Skin of body (tissue), 2 donors: ENCODE results near the gene ABHD3. TPM values are rescaled to one million over a fixed set of nuclear protein-coding genes. Genes with fewer than 3 reads are reported as not detected.
"Not testable (repeated sequence)": the region's sequence is repeated elsewhere in the genome, so short reads cannot be mapped to it uniquely, and the experiment has no call there.

Experiments
- DNase-seq: peaks from one replicate; lab custom pipeline; 2025; lab: John Stamatoyannopoulos, UW
- total RNA-seq: library from RNA; depleted of rRNA; stranded (reverse); fragments of >200 nt; gene quantifications from one replicate; pipeline ENCODE4 v1.2.3, GENCODE V29; 2014

ABHD3 gene
- total RNA-seq, 1 donor from 2014 or later: 16.3 TPM

DNA sequence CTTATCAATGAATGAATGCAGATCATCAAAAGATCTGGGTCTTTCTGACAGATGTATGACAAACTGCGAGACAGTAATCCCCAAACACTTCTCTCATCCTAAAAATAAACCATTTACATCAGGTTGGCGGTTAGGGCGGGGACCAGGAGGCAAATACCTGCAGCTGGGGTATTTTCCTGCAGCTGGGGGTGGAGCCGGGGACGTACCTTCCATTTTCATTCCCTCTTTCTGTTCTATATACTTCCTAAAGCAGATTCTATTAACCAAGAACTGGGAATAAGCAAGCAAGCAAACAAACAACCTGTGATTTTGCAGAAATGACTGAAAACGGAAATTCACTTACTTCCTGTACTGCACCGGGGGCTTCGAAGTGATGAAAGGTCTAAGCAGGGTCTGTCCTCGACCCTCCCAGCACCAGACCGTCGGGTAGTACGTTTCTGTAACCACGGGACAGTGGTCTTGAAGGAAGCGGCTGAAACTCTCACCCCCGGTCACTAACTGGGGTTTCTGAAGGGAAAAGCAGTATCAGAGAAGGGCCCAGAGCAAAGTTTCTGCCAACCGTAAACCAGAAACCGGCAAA is 1.2 kb downstream of the ABHD3 start:
- DNase-seq: no peak

DNA sequence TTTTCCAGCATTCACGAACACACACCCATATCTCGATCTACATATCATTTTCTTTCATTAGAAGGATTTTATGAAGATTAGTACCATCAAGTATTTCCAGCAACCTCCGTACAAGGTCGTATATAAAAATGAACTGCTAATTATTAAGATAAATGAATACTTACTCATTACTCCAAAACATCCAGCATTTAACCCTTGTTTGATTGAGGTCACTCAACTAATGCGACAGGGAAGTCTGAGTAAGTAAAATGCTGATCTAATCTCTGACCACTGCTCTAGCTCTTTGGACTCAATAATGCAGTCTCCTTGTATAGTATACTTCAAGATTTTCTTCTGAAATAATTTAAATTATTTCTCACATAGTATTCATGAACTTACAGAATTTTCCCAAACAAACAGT is 2.0 kb downstream of the ABHD3 start:
- DNase-seq: peak; percentile 8

DNA sequence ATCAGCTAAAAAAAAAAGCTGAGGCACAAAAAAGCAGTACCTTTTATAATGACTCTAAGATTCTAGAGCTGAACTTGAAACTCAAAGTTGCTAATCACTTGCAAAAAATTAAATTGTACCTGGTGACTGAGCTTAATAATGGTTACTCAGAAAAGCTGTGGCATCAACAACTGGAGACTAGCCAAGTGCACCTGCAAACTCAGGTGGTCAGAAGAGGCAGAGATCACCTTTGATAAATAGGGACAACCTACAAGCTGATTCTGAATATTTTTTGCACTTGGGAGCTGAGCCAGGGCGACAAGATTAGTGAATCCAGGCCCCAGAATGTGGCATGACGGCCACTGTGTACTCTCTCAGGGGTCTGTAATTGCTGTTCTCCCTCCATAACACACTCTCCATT is 3.0 kb downstream of the ABHD3 start:
- no peak for DNase-seq

DNA sequence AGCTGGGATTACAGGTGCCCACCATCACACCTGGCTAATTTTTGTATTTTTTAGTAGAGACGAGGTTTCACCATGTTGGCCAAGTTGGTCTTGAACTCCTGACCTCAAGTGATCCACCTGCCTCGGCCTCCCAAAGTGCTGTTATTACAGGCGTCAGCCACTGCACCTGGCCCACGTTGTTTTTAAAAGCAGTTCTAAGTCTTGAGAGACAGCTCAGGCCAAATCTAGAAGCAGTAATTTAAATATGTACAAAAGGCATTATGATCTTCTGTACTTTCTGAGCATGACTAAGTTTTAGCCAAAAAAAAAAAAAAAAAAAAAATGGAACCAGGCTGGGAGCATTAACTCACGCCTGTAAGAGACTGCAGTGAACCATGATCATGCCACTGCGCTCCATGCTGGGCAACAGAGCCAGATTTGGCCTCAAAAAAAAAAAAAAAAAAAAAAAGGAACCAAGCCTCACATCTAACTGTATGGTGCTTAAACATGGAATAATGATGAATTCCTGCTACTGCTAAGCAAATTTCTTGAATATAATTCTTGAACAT is 4.0 kb downstream of the ABHD3 start:
- DNase-seq: no peak

DNA sequence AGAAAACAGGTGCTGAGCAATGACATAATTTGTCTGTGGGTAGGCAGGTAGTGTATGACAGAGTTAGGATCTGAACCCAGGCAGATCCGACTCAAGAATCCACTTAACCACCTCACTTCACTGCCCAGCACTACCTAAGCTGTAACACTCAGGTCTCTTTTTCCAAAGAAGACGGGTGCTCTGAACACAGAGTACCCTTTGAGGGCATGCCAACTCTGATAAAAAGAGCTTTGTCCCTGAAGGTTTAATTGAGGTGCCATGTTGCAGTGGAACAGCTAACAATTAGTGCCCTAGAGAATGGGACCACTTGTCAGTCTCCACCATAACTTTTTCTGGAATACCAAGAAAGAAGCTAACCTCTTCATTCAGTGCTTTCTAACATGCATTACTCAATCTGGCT is 11.3 kb downstream of the ABHD3 start:
- DNase-seq: no peak

DNA sequence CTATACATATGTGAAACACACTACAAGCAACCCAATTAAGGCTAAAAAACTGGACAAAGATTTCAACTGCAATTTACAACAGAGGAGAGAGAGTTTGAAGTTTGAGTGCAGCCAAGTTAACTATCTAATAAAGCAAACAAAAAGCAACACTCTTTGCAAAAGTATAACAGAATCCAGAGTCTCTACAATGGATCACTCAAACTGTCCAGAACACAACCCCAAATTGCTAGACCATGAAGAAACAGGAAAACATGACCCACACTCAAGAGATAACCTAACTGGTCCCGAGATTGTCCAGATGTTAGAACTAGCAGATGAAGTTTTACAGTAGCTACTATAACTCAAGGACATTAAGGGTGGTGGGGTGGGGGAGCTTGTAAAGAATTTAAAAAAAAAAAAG is 14.8 kb downstream of the ABHD3 start:
- no peak for DNase-seq

DNA sequence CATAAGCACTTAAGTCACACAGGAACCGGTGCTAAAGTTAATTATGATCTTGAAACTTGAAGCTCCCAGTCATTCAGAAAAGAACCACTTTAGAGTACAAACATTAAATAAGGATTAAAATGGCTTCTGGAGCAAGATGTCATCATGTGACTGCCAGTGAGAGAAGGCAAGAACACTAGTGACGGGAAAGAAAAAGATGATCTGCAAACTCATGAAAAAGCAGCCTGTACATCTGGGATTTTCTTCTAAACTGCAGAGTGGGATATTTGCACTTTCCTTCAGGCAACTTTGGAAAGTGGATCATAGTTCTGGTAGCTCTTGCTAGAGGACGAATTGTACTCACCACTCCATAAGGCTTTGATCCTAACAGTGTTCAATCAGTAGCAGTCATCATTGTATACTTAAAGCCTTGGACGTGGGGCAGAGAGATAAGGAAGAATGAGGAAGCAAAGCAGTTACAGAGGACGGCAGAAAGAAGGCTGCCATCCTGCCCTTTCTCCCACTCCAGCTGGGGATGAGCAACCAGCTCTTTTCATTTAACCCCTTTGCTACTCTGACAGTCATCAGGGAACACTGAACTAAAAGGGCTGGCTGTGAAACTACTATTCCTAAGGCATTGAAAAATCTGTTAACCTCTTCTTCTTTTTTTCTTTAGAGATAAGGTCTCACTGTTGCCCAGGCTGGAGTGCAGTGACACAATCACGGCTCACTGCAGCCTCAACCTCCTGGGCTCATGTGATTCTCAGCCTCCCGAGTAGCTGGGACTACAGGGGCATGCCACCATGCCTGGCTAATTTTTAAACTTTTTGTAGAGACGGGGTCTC is 18.1 kb downstream of the ABHD3 start:
- peak; percentile 21 for DNase-seq

DNA sequence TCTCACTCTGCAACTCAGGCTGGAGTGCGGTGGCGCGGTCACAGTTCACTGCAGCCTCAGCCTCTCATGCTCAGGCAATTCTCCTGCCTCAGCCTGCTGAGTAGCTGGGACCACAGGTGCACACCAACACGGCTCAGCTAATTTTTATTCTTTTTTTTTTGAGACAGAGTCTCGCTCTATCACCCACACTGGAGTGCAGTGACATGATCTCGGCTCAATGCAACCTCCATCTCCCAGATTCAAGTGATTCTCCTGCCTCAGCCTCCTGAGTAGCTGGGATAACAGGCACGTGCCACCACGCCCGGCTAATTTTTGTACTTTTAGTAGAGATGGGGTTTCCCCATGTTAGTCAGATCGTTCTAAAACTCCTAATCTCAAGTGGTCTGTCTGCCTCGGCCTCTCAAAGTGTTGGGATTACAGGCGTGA is 19.0 kb downstream of the ABHD3 start:
- DNase-seq: not testable (repeated sequence)

DNA sequence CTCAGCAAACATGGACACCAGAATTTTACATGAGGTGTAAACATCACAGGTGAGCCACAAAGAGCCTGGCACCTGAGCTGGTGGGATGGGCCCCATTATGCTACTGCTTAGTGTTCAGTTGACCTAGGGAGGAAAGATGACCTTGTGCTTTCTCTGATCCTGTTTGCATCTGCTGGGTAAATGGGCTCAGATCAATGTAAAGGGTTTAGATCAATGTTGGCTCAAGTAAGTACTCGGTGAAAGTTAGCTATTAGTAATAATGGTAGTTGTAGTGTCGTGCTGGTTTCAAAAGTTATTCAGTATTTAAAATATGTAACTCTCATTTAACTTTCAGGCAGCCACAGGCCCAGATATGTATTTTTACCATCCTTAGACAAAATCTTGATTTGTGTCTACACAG is 19.8 kb downstream of the ABHD3 start:
- no peak for DNase-seq

DNA sequence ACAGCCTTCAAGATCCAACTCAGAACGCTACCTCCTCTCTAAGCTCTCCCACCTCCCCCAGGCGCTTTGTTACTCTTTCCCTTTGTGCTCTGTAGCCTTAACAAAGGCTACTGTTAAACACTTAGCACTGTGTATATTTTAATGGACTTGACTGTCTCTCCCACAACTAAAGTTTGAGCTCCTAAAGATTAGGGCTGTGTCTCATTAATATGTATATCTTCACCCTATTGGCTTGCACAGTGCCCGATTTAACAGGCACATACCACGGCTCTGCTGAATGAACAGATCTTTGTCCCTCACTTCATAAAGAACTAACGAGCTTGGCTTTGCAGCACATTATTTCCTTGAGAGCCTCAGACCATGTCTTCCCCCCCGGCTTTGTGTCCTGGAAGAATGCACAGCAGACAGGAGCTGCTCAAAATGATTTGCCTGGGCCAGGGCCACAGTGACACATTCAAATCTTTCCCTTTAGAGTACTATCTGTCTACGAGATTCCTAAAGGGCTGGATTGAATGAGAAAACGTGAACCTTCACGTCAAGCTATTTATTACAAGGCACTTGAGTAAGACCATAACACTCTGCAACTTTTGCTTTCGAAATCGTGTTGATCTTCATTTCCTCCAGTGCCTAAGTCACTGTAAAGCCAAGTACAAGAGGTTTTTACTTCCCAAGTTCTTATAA is 22.1 kb downstream of the ABHD3 start:
- DNase-seq: peak; percentile 75

DNA sequence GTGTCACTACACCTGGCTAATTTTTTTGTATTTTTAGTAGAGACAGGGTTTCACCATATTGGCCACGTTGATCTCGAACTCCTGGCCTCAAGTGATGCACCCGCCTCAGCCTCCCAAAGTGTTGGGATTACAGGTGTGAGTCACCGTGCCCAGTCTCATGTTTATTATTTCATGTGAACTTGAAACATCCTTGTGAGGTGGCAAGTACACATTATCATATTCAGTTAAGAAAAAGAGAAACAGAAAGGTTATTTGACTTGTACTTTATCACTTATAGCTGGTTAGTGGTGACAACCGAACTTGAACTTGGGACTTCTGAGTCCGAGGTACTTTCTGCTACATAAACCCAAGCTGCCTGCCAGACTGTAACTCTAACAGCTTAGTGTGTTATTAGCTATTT is 24.4 kb downstream of the ABHD3 start:
- no peak for DNase-seq

DNA sequence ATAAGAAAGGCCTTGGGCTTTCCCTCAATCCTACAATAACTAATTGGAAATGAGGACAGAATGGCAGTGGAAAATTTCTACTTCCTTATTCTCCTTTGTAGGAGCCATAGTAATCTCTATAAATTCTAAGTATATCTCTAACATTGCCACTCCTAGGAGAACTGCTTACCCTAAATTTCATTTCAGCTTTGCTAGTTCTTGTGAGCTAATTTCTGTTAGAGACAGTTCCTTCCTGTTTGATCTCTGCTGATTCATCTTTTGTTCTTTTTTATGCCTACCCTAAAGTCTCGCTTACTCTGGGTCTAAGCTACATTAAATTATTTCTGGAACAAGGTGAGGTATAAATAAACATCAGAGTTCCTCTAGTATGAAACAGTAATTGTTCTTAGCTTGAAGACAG is 25.7 kb downstream of the ABHD3 start:
- DNase-seq: no peak

DNA sequence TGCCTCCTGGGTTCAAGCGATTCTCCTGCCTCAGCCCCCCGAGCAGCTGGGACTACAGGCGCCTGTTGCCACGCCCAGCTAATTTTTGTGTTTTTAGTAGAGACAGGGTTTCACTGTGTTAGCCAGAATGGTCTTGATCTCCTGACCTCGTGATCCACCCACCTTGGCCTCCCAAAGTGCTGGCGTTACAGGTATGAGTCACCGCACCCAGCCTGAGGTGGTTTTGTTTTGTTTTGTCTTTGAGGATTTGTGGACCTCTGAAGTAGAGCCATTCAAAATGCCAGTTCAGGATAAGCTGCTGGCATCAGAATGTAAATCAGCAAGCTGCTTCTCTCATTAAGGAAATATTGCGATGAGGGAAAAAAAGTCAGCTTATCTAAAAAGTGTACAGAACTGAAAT is 29.2 kb downstream of the ABHD3 start:
- not testable (repeated sequence) for DNase-seq

DNA sequence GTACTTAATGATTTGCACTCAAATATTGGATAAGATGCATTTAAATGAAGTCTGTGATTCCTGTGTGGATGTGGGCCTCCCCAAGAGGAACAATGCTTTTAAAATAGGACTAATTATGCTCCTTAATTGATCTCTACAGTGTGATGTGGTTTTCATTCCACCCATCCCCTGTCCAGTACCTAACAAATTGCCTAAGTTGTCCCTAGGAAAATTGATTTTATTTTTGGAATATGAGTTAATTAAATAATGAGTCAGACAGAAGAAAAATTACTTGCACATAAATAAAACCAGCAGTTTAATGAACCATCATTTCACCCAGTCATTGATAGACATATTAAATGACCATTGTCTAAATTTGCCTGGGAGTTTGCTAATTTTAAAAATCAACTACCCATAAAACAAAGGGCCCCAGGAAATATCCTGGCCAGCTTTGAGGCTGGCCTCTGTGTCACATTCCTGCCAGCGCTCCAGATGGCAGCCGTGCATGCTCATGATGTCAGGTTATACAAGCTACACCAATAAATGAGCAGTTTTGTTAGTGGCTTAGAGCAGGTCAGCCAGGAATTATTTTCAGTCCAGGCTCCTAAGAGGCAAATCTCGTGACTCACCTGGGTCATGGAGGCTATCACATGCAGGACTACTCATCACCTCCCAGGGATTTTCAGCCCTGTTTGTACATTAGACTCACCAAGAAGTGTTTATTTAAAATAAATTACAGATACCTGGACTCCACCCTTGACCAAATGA is 31.9 kb downstream of the ABHD3 start:
- DNase-seq: no peak

DNA sequence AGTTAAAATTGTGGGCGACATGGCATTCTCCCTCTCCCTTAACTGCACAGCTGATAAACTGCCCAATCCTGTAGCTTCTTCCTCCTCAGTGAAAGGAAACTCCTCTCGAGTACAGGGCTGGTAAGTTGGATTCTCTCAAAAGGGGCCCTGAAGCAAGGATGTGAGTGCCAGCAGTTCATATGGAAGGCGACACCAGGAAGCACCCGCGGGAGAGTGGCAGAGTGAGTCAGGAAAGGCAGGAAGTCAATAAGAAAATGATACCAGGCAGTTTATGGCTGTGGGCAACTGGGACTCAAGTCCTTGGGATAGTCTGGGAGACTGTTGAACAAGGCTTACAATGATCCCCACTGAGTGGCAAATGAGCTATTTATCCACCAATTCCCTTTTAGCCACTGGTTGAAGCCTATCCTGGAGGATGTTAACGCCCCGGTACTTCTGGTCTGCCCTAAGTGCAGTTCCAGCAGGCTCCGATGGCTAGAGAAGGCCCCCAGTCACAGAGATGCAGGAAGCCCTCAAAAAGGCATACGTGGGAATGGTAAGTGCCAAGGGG is 34.8 kb downstream of the ABHD3 start:
- no peak for DNase-seq

DNA sequence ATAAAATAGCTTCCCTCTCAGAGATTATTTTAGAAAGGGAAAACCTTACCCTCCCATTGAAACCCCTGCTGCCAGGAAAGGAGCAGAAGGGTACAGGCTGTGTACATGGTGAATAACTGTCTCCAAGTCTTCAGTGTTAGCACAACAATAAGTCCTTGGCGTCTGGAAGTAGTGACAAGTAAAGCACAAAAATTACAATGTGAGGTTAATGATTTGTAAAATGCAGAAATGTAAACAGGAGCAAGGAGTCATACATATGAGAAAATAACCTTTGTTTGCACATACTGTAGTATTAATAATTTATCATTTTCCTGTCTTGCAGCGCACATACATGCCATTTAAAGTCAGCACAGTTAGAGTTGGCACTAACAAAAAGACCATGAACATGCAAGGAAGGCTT is 40.5 kb downstream of the ABHD3 start:
- DNase-seq: no peak

DNA sequence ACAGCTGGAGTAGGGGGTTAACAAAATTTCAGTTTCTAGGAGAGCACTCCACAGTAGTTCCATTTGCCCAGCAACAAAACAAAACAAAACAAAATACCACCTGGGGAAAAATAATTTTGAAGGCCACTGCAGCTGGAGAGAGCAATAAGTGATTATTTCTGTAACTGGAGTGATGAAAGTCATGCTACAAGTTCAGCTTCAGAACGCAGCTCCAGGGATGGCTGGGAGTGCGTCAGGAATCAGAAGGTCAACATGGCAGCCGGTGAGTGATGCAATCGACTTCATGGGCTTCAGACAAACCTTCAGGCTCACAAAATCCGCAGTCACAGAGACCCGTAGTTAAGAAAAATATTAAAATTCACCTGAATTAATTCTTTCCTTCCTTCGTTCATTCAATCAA is 41.0 kb downstream of the ABHD3 start:
- DNase-seq: no peak

DNA sequence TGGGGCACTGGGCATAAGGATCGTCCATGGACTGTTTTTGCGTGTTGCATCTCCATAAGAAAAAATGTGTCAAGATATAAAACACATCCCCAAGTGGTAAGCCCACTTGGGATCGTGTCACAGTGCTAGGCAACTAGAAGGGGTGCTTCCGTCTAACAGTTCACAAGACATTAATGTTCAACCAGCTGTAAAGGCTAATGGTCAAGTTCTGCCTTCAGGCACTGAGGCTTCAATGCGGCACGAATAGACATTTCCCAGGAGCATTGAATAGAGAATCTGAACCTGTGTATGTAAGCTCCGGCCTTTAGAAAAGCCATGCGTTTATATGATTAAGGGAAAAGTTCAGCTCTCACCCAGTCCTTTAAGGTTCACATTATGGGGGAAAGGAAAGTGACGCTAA is 42.0 kb downstream of the ABHD3 start:
- DNase-seq: no peak

DNA sequence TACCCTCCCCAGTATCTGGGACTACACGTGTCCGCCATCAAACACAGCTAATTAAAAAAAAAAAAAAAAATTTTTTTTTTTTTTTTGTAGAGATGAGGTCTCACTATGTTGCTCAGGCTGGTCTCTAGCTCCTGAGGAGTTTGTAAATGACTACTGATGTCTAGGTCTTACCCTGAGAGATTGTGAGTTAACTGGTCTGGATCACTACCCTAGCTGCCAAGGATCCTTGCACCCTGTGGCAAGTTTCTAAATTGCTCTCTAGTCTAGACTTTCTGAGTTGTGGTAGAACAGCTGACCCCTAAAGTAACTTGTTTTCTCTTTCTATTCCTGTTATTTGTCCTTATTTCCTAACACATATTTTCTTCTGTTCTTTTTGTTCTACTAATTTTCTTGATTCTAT is 44.5 kb downstream of the ABHD3 start:
- DNase-seq: no peak

DNA sequence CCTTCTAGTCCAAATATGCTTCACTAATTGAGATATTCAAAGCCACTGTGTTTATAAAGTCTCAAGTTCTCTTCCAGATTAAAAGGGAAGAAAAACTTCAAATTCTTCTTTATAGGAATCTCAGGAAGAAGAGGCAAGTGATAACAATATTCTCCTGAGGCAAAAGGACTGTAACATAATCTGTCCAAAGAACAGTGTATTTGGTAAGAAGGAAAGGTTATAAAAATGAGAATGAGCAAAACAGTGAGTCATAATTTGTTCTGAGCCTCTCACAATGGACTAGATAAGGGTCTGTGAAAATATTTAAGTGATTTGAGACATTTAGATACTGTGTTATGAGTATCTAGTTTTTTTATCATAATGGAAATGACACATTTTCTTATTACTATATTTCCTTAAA is 48.2 kb downstream of the ABHD3 start:
- no peak for DNase-seq

DNA sequence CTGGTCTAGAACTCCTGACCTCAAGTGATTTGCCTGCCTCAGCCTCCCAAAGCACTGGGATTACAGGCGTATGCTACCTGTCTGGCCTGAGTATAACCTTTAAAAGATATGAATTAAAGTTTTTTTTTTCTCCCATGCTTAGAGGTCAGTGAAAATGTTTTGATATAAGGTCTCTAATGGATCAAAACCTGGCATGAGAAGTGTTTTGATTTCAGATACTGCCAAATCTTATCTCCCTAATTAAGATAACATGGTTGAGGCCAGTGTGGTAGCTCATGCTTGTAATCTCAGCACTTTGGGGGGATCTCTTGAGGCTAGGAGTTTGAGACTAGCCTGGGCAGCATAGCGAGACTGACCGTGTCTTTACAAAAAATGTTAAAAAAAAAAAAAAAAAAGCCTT is 51.2 kb downstream of the ABHD3 start:
- no peak for DNase-seq
